HepG2 (cell line): ENCODE data around the gene DGKG. TPM values are rescaled to one million over a fixed set of nuclear protein-coding genes. Genes with fewer than 3 reads are reported as not detected.

Experiments
- ATAC-seq: fragments of 200-7000 bp; cut with Tn5 transposase; 3 replicates; pipeline ENCODE4 v1.9.1; 2020; ENCODE audit warnings: mild to moderate bottlenecking, moderate library complexity
- BruUV-seq: library from RNA; stranded (reverse); fragments of 400-500 nt; replicated peaks from 2 replicates; lab custom pipeline; 2021; lab: Mats Ljungman, UMichigan
- CTCF ChIA-PET: fragments of 300-600 bp; formaldehyde crosslinking; extraction: SDS; loops from one replicate; lab custom pipeline; 2021; ENCODE audit warnings: low total read pairs, inconsistent platforms, low intra/inter-chr PET ratio; lab: Yijun Ruan, JAX
- POLR2A ChIA-PET: fragments of 350-600 bp; sonication (Branson Sonifier 250); formaldehyde crosslinking; loops from one replicate; lab custom pipeline; 2020; ENCODE audit warnings: antibody characterized with exemption, inconsistent platforms; lab: Yijun Ruan, JAX
- DNase-seq: peaks from one replicate; pipeline ENCODE4 v3.0.0-alpha.2; 2015; ENCODE audit warnings: low spot score
- FAIRE-seq: peaks from 3 replicates; lab custom pipeline; 2011; peaks lifted over from hg19 to GRCh38; lab: Jason Lieb, UNC
- H2AFZ ChIP-seq: one replicate; pipeline ENCODE4 v1.6.1; 2011; ENCODE audit warnings: low read length, inconsistent platforms
- H3K27ac ChIP-seq: fragments of 300-600 bp; 3 replicates; pipeline ENCODE4 v1.8.0; 2011; ENCODE audit warnings: mixed run types, mild to moderate bottlenecking, mixed read lengths, low read length, inconsistent platforms; ENCODE audit not compliant: insufficient read depth; ENCODE audit errors: extremely low read length
- H3K27me3 ChIP-seq, 2 experiments: fragments of 200-600 bp in 1 of 2; 2 replicates in 1 of 2; 3 replicates in 1 of 2; pipeline versions ENCODE4 v1.6.0 to v1.8.0; 2011; ENCODE audit warnings: low read length in 2 of 2, mild to moderate bottlenecking in 2 of 2, moderate library complexity in 2 of 2, inconsistent platforms in 1 of 2; ENCODE audit not compliant: insufficient read depth in 2 of 2, control insufficient read depth in 1 of 2
- H3K36me3 ChIP-seq, 2 experiments: fragments of 200-600 bp in 1 of 2; replicated peaks in 1 of 2; 2 replicates in 1 of 2; 3 replicates in 1 of 2; pipeline versions ENCODE4 v1.5.1 to v1.8.0; 2011; ENCODE audit warnings: low read length in 2 of 2, inconsistent platforms in 1 of 2; ENCODE audit not compliant: insufficient read depth in 2 of 2, control insufficient read depth in 1 of 2
- H3K4me1 ChIP-seq: 2 replicates; pipeline ENCODE4 v1.5.1; 2012; ENCODE audit warnings: low read length, inconsistent platforms; ENCODE audit not compliant: insufficient read depth
- H3K4me2 ChIP-seq: 2 replicates; pipeline ENCODE4 v1.6.0; 2011; ENCODE audit warnings: low read depth, low read length, inconsistent platforms
- H3K4me3 ChIP-seq, 3 experiments: fragments of 200-600 bp in 1 of 3; sonication (generic), shearing (Covaris generic) in 1 of 3; replicated peaks in 1 of 3; 2 replicates each; pipeline ENCODE4 v1.5.1; 2011 to 2016; ENCODE audit warnings: low read length in 3 of 3, inconsistent platforms in 2 of 3, low read depth in 2 of 3, mild to moderate bottlenecking in 2 of 3, control low read depth in 1 of 3, mixed read lengths in 1 of 3; ENCODE audit not compliant: insufficient read depth in 1 of 3
- H3K79me2 ChIP-seq: one replicate; pipeline ENCODE4 v1.6.1; 2011; ENCODE audit warnings: low read length, inconsistent platforms; ENCODE audit not compliant: insufficient read depth
- H3K9ac ChIP-seq: 2 replicates; pipeline ENCODE4 v1.6.0; 2011; ENCODE audit warnings: mild to moderate bottlenecking, low read depth, low read length, inconsistent platforms; ENCODE audit not compliant: insufficient read depth
- H3K9me3 ChIP-seq: 2 replicates; pipeline ENCODE4 v1.5.1; 2012; ENCODE audit warnings: mild to moderate bottlenecking, low read length
- H4K20me1 ChIP-seq: 2 replicates; pipeline ENCODE4 v1.6.0; 2011; ENCODE audit warnings: inconsistent platforms, mild to moderate bottlenecking, low read length, moderate library complexity; ENCODE audit not compliant: insufficient read depth
- MAFF ChIP-seq: IDR thresholded peaks from 2 replicates; pipeline ENCODE4 v1.6.1; 2011; ENCODE audit warnings: low read depth, low read length, improper control_type of control experiment
- MAFK ChIP-seq, 2 experiments: IDR thresholded peaks in 1 of 2; conservative IDR thresholded peaks in 1 of 2; 2 replicates each; pipeline ENCODE4 v1.6.1; 2011; ENCODE audit warnings: improper control_type of control experiment in 2 of 2, low read length in 2 of 2
- ZNF570 ChIP-seq: sonication (generic); formaldehyde crosslinking; IDR thresholded peaks from 2 replicates; pipeline ENCODE4 v1.4.0; 2020; ENCODE audit warnings: mild to moderate bottlenecking, missing genetic modification reagents, borderline replicate concordance
- ZNF816 ChIP-seq: sonication (generic); formaldehyde crosslinking; IDR thresholded peaks from 2 replicates; pipeline ENCODE4 v1.8.0; 2022; ENCODE audit warnings: missing genetic modification reagents, mild to moderate bottlenecking, borderline replicate concordance
- WGBS: methylation state at CpG from one replicate; pipeline ENCODE4 v1.1.6; 2017; ENCODE audit warnings: low lambda C conversion rate; 5-methylcytosine and 5-hydroxymethylcytosine counted together
- in situ Hi-C: cut with HindIII; loops from 2 replicates; pipeline ENCODE4 v1.10.0; 2017; ENCODE audit warnings: low pct_unique_long_range_greater_than_20kb; ENCODE audit not compliant: extremely low pct_ligation_motif_present
- intact Hi-C: fragments of 100-400 bp; cut with micrococcal nuclease; formaldehyde crosslinking; loops from one replicate; pipeline ENCODE4 v1.10.0; 2022; ENCODE audit not compliant: unreplicated experiment
- polyA plus RNA-seq, 8 experiments: library from polyadenylated mRNA; depleted of rRNA in 3 of 8; stranded (reverse) in 7 of 8; unstranded in 1 of 8; fragments of >200 nt; fragmentation: Illumina TruSeq in 4 of 8; extraction: Trizol in 4 of 8; gene quantifications; 2 replicates each; pipeline versions ENCODE4 v1.2.1 to v1.2.3, GENCODE V29; 2011 to 2016; ENCODE audit warnings: low read depth in 4 of 8, missing spikeins in 1 of 8, mixed read lengths in 1 of 8; ENCODE audit not compliant: insufficient read depth in 1 of 8
- total RNA-seq, 5 experiments: library from RNA; depleted of rRNA; stranded (reverse); fragments of >200 nt; fragmentation: Illumina TruSeq; extraction: Trizol; gene quantifications; 2 replicates each; pipeline ENCODE4 v1.2.3, GENCODE V29; 2016; ENCODE audit warnings: low read depth in 1 of 5

The DGKG gene
- total and polyA plus RNA-seq, 2 of the 13 experiments (the other 11 are each of a cell fraction or from before 2014, with no cell fraction given) = 3.8 to 6.2 TPM

- no peaks in the 10 kb centered on the region for H3K27me3 ChIP-seq
- in situ Hi-C loops = no loop called here
These were observed 172.5 kb downstream of the DGKG start for GRCh38 chr3:186189492-186189891.

GRCh38 chr3:186187401-186188275, 174.4 kb downstream of the DGKG start:
- POLR2A ChIA-PET = no interaction called here
- TF ChIP-seq MAFF (peak; percentile 87), MAFK (conservative IDR thresholded peaks at IDR 0.05 in 1 of 2, IDR thresholded peaks at IDR 0.05 in 1 of 2; ENCODE audit: low read length in 2 of 2) (peak; percentile 78 to 89), ZNF570 (CRISPR knock-in tag) (no peak)
- CTCF ChIA-PET = no interaction called here
- no peak overlapping the region for H3K4me2 ChIP-seq
- no peak for DNase-seq
- in situ Hi-C loops (no loop called here), intact Hi-C loops (no loop called here)
- no peaks in the 10 kb centered on the region for H4K20me1 ChIP-seq
- no TSS peak for BruUV-seq
- 0 out of 5 replicates have a peak, but pooled peaks cover 0 to 2% of the 10 kb centered on the region in 2 experiments for H3K36me3 ChIP-seq
- no peaks in the 10 kb centered on the region for H3K79me2 ChIP-seq
- H3K4me3 ChIP-seq = no peak overlapping the region
- H3K27ac ChIP-seq = no peak overlapping the region
- no peak overlapping the region for H3K9ac ChIP-seq
- WGBS = 89% methylated on average over 11 of the region's 11 CpGs
- H3K27me3 ChIP-seq = no peaks in the 10 kb centered on the region
- no peaks in the 10 kb centered on the region for H3K9me3 ChIP-seq
- no peak overlapping the region for H2AFZ ChIP-seq
- peaks cover 12% of the 10 kb centered on the region for H3K4me1 ChIP-seq
- FAIRE-seq = no peak
- no peak for ATAC-seq

More at GRCh38 chr3:186189492-186189891, 172.5 kb downstream of the DGKG start:
- ChIA-PET POLR2A (no interaction called here), CTCF (no interaction called here)
- intact Hi-C loops = no loop called here
- Histone ChIP-seq H3K27ac (no peak overlapping the region), H3K9ac (no peak overlapping the region), H3K4me1 (peaks cover 12% of the 10 kb centered on the region), H2AFZ (no peak overlapping the region), H3K4me3 (no peak overlapping the region), H3K9me3 (no peaks in the 10 kb centered on the region), H3K79me2 (no peaks in the 10 kb centered on the region), H3K36me3 (peaks cover 0 to 2% of the 10 kb centered on the region in 2 experiments; a peak in 1 of 5 replicates), H4K20me1 (no peaks in the 10 kb centered on the region), H3K4me2 (no peak overlapping the region)
- DNase-seq = peak; percentile 11
- TF ChIP-seq ZNF816 = no peak
- no peak for FAIRE-seq
- ATAC-seq = no peak
- WGBS = 93% methylated on average over 2 of the region's 2 CpGs
- no TSS peak for BruUV-seq
